CD1c-positive myeloid dendritic cell (primary cell): ENCODE results near the gene TFCP2L1.

Experiments used
- DNase-seq: peaks from one replicate; pipeline ENCODE4 v3.0.0-alpha.2; 2016; ENCODE audit errors: extremely low spot score

The TFCP2L1 gene

DNA sequence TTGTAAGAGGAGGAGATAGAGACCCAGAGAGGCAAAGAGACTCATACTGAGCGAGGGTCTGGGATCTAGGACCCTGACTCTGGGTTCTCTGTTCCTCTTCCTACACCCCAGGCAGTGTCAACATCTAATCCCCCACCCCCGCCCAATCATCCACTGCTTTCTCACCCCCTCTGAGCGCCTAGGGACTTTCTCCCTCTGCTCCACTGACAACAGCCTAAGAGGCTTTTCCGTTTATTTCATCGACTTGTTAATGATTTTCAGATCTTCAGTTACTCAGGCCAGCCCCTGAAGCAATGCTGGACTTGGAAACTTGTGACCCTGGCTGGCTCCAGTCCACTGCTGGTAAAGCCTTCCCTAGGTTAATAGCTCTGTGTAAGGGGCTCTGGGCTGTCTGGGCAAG is 65.1 kb downstream of the TFCP2L1 start:
- DNase-seq: no peak

DNA sequence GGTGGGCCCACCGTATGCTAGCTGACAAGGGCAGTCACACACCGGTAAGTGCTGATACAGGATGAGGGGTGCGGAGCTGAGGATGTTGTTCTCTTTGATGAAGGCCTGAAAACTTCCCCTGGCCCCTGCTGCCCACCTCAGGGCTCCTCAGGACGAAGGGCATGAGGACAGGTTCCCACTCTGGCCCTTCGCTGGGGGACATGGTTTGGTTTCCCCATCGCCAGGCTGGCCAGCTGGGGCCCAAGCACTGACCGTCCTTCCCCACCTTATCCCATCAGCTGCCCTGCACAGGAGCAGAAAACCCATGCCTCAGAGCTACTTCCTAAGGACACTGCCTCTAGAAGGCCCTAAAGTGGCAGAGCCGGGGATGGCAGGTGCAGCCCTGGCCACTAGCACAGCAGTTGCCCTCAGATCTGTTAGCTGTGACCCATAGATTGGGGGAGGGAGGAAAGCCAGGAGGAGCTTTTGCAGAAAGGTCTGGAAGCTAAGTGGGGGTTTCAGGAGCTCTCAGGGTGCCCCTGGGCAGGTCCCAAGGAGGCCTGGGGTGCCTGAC is 66.5 kb downstream of the TFCP2L1 start:
- no peak for DNase-seq

DNA sequence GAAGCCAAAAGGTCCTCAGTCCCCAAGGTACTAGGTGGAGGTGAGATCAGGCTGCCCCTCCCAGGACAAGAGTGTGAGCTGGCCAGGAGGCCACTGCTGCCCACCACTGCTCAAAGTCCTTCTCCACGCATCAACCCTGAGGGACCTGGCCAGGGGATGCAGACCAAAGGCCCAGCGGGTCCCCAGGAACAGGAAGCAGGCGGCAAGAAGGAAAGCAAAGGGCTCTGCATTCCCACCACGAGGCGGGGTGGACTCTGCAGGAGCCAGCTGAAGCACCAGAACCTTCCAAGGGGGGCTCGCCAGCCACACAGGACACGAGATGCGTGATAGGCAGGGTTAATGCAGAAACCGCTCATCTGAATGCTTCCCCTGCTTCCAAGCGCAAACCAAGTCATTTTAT is 67.4 kb downstream of the TFCP2L1 start:
- DNase-seq: no peak

DNA sequence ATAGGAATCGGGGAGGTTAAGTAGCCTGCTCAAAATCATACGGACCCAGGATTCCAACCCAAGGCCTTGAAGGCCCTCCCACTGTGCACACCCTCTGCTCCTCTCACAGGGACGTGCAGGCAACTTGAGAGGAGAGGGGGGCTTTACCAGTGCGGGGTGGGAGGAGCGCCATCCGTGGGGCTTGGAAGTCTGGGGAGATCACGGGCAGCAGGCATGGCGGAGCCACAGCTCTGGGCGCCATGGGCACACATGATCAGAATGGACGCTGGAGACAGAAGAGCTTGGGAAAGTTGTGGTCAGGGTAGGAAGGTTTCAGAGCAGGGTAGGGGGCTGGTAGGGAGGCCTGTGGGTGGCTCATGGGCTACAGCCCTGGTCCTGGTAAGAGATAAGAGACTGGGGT is 70.7 kb downstream of the TFCP2L1 start:
- DNase-seq: no peak

DNA sequence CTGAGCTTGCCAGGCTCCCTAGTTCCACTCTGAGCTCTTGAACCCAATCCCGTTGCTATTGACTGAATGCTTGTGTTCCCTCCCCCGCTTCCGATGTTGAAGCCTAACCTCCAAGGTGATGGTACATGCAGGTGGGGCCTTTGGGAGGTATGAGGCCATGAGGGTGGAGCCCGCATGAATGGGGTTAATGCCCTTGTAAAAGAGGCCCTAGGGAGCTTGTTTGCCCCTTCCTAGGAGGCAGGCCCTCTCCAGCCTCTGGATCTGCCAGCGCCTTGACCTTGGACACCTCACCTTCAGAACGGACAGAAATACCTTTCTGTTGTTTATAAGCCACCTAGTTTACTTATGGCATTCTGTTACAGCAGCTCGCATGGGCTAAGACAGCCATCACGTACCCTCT is 71.6 kb downstream of the TFCP2L1 start:
- DNase-seq: no peak

DNA sequence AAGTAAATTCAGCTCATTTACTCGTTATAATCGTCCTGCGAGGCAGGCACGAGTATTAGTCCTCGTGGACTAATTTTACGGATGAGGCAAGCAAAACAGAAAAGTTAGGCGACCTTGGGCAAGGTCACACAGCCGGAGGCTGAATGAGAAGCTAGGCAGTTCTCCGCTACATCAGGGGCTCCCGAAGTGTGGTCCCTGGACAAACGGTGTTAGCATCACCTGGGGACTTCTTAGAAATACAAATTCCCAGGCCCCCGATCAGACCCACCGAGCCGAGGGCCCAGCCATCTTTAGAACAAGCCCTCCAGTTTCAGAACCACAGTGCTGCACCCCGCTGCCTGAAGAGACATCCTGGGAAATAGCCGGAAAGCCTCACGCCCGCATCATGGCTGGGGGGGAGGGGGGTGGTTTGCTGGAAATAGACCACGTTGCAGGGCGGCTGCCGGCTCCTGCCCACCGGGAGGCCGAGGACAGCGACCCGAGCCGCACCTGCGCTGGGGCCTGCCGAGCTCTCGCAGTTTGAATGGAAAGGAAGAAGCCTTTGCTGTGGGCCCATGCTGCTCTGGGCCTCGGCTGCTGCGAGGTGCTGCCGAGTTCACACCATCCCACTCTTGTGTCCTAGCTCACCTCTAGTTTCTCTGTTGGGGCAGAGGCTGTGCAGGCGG is 72.2 kb downstream of the TFCP2L1 start:
- DNase-seq: no peak

DNA sequence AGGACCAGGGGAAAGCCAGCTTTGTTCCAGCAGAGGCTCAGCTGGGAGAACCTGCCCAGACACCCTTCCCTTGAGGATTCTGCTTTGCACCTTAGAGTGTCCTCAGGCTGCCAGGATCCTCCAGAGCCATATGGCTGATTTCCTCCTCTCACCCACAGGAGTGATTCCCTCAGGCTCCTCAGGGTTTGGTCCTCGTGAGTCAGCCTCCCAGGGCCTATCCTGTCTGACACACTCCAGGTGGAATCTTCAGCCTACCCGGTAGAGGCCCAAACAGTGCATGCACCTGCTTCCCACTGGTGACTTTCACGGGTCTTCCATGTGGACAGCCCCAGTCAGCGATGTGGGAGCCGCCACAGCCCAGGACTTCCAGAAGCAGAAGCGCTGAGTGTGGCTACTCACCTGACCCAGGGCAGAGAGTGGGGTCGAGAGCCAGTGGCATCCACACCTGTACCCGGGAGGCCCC is 73.3 kb downstream of the TFCP2L1 start:
- DNase-seq: no peak

DNA sequence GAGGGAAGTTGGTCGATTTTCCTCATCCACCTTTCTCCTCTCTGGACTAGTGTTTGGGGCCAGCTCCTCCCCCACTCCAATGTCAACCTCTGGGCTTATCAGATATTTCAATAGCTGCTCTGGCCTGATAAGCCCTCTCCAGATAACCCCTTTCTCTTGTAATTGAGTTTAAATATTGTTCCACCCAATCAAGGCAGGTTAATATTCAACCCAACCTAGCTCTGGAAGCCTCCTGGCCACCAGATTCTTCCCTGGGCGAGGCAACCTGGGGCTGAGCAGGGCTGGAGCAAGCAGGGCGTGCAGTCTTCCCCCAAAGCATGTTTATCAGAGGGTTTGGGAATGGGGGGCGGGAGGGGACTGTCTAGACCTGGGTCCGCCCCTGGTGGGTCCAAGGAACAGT is 73.8 kb downstream of the TFCP2L1 start:
- DNase-seq: no peak

DNA sequence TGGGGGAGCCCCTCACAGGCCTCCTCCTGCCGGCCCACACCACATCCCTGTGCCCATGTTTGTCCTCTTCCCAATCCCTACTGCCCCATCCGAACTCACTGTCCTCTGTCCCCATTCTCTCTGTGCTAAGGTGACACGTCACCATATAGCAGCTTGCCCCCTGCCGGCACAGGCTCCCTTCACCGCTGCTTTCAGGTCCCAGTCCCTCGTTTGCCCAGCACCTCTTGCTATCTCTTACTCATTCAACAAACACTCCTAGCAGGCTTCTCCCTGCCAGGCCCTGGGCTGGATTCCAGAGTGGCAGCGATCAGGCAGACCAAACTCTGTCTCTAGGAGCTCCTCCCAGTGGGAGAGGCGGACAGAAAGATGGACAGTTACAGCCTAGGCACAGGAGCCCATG is 74.3 kb downstream of the TFCP2L1 start:
- DNase-seq: no peak

DNA sequence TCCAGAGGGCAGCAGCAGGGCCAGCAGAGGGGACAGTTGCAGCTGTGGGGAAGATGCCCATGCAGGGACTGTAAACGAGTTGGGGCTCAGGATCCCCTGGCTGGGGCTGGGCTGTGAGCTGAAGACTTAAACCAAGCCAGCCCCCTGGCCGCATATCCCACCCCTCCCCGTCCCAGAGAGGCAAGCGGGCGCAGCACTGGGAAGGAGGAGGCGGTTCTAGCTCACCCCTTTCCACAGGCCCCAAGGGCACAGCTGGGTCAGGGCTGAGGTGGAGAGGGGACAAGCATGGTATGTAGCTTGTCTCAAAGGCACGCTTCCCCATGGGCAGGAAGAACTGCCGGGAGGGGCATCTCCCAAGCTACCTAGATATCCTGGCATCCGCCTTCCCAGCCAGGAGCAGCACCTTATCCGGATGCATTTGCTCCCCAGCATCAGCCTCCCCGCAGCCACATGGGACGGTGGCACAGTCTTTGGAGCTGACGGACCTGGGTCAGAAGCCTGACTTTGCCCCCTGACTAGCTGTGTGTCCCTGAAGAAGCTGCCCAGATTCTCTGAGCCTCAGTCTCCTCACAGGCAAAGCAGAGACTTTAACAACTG is 75.9 kb downstream of the TFCP2L1 start:
- no peak for DNase-seq

DNA sequence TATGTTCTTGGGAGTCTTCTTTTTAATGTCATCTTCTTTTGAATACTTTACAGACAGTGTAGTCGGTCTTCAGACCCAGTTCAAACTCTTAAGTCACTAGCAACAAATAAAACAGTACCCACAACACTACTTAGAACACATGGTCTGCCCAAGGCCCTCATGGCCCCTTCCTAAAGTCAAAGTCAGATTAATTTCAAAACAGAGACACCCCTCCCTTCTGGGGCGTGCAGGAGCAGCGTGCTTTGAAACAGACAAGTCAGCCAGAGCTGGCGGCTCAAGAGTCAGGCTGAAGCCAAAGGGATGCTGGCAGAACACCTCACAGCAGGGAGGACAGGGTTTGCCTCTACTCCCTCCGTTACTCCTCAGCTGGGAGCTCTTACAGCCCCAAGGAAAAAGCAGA is 77.5 kb downstream of the TFCP2L1 start:
- no peak for DNase-seq

DNA sequence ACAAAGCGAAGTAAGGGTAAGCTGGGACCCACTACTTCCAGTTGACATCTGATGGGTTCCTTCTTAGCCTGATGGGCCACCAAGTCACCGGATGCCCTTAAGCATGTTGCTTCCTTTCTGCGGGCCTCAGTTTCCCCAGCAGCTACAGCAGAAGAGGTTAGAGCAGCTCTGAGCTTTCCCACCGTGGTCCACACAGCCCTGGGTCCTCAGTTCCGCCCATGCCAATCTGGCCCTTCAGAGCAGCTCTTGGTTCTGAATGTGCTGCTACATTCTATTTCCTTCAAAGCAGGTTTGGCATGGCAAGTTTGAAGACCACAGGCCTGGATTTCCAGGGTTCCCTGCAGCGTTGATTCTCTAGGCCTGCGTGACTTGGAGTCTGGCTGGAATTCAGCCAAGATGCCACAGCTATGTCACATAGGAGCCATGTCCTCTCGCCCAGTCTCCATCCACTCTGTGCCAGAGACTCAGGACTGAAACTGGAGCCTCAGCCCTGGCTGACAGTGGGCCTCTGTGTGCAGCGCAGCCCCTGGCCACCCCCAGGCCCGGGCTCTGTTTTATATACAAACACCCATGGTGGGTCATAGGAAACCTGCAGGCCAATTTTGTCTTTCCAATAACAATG is 79.6 kb downstream of the TFCP2L1 start:
- DNase-seq: no peak

DNA sequence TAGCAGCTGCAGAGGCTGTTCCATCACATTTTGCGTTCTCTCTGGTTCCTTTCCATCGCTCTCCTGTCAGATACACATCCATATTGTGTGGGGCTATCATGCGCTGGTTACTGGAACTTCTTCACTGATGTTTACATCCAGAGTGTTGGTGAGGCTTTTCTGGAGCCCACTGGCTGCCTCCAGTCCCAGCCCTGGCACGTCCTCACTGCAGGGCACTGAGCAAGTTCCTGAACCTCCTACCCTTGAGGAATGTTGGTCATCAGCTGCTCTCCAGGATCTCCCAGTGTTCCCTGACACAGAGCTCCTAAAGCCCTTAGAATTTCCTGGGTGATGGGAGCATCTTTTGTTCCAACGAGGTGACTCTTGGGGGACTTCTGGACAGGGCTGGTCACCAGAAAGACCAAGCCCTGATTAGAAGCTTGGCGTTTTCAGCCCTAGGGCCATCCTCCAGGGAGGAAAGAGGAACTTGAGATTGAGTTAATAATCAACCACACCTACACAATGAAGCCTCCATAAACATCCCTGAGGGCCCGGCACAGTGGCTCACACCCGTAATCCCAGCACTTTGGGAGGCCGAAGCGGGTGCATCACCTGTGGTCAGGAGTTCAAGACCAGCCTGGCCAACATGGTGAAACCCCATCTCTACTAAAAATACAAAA is 81.3 kb downstream of the TFCP2L1 start:
- peak; percentile 43 for DNase-seq

DNA sequence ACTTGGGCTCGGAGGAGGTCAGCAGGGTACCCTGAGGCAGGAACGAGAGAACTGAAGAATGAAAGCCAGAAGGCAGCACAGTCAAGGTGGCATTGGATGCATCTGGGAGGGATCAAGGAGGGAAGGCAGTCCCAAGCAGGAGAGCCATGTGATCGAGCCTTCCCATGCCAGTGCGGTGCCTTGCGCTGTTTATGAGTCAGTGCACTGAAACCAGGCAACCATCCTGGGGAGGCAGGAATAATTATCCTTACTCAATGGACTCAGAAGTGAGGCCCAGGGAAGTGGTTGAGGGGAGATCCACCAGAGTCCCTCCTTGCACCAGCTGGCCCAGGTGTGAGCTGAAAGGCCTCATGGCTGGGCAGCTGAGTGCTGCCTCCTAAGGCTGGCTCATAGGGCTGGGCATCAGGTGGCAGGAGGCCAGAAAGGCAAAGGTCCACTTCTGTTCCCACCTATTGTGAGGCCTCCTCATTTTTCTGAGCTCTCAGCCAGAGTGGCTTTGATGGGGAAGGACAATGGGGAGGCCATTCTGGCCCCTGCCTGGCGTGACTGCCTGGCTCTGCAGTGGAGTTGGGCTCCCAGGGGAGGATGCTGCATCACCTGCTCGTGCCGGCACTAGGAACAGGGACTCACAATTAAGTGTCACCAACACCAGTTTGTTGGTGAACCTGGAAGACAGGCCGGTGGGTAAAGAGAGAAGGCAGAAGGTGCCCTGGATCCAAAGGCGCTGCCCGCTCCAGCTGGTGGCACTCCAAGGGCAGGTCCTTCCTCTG is 82.3 kb downstream of the TFCP2L1 start:
- no peak for DNase-seq

DNA sequence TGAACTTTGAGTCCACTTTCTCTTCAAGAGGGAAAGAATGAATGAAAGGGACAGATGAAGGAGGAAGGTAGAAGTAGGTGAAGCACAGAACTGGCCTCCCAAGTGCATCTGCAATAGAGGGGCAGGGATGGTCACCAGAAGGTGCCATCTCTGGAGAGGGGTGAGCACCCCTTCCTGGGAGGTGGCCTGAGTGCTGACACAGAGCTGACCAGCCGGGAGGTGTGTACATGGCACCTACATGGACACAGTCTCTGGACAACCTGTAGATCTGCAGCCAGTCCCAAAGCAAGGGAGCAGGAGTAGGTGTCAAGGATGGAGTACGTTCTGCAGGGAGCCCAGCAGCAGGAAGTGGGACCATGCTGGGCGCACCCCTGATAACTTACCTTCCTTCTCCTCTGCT is 83.2 kb downstream of the TFCP2L1 start:
- DNase-seq: no peak

DNA sequence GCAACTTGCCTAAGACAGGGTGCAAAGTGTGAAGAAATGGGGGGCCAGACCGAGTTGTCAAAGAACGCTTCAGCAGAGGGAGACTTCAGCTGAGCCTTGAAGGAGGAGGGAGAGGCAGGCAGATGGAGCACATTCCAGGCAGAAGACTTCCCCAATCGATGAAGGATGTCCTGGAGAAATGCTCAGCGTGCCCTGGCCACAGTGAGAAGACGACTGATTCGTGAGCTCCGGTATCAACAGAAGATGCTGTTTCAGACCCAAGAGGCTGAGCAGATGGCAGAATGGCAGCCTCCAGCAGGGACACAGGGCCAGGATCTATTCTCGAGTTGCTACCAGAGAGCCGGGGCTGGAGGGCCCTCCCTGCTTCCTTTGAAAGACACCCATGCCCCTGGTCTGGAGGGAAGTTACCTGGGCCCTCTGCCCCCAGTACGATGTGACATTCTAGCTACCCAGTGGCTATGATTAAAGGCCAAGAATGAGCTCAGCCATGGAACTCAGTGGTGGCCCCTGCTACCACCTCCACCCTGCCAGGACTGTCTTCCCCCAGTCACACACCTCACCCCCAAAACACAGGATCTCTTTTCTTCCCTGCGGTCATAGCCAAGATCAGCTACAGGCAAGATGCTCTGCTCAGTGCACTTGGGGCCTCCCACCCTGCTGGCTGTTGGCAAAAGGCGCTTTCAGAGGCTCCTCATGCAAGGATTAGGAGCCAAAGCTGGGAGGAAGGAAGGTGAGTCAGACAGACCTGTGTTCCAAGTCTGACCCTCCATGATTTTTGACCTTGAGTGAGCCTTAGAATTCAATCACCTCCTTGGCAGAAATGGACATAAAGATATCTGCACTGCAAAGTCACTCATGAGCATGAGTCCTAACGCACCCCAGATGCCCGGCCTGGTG is 84.3 kb downstream of the TFCP2L1 start:
- DNase-seq: no peak

DNA sequence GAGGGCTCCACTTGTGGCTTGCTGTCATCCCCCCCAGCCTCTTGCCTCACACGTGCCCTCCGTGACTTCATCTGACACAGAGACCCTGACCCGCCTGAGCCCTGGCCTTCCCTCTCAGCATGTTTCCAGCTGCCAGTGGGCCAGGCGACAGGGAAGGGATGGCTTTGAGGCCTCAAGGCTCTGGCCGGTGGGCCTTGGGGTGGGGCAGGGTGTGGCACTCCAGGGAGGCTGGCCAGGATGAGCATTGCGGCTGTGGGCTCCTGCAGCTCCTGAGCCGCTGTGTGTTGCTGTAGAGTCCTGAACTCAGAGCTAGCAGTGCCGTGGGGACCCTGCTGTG is 85.0 kb downstream of the TFCP2L1 start:
- DNase-seq: no peak

DNA sequence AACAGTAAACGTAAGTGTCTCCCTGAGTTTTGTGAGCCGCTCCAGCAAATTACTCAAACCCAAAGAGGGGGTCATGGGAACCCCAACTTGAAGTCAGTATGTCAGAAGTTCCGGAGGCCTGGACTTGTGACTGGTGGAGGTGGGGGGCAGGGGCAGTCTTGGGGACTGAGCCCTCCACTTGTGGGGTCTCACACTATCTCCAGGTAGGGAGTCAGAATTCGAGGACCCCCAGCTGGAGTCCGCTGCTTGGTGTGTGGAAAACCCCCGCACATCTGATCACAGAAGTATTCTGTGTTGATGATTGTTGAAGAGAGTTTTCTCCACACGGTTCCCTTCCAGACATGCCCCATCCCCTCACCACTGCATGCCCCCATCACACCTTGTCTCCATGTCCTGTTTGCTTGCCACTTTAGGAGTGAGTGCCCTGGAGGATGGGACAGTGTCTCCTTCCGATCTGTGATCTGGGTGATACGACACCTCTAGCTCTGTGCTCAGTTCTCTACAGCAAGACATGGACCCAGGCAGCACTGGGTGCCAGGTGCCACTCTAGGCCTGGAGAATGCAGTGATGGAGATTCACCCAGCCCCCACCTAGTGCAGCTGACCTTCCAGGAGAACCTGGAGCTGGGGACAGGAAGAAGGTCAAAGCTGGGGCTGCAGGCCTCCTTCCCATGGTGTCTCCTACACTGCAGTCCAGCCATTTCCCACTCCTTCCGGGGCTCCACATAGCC is 85.6 kb downstream of the TFCP2L1 start:
- no peak for DNase-seq

DNA sequence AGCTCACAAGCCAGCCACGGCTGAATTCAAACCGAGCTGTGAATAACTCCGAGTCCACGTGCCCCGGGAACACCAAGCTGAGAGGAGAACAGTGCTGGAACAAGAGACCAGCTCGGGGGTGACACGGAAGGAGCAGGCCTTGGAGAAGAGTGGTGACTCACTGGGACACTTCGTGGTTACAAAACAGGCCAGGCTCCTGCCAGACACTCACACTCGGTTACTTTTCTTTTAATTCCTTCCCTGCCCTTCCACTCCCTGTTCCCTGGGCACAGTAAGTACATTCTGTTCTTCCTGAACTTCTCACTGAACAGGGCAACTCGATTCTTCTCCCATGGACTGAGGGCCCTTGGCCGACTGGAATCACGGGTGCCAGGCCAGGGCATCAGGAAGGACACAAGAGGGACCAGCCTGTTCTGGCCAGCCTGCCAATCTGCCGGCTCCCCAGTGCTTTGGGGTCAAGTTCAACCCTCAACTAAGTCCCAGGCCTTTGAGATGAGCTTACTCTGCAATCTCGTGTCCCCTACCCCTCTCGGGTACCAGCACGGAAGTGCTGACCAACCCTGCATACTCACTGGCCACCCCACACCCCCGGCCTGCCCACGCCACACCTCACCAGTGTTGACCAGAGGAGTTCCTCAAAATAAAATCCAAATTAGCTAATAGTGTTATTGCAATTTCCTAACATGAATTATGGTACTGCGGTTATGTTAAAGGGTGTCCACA is 87.5 kb downstream of the TFCP2L1 start:
- peak; percentile 91 for DNase-seq

DNA sequence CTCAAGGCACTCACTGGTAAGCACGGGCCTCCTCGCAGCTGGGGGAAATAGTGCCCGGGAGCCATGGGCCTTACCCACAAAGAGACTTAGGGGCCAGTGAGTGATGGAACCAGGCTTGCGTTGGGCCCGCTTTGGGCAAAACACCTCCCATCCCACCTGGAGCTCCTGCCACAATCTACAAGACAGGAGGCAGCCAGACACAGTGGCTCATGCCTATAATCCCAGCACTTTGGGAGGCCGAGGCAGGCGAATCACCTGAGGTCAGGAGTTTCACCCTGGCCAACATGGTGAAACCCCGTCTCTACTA is 88.2 kb downstream of the TFCP2L1 start:
- DNase-seq: no peak
